NB4 (cell line): Measurements from ENCODE around the gene MSH3.

ENCODE experiments used
- MYC ChIP-seq: IDR thresholded peaks from 2 replicates; pipeline ENCODE4 v1.6.1; 2011; ENCODE audit warnings: low read depth, low read length
- POLR2A ChIP-seq: IDR thresholded peaks from 2 replicates; pipeline ENCODE4 v1.6.1; 2011; ENCODE audit warnings: mild to moderate bottlenecking; ENCODE audit not compliant: insufficient read length; ENCODE audit errors: extremely low read depth
- TF ChIP-seq, protein P1 (sequence below): IDR thresholded peaks from one replicate; pipeline ENCODE4 v1.5.1; 2012; ENCODE audit warnings: low read depth, low read length
- TF ChIP-seq, protein P2 (sequence below): IDR thresholded peaks from 2 replicates; pipeline ENCODE4 v1.6.1; 2011; ENCODE audit warnings: low read depth, low read length

DNA sequence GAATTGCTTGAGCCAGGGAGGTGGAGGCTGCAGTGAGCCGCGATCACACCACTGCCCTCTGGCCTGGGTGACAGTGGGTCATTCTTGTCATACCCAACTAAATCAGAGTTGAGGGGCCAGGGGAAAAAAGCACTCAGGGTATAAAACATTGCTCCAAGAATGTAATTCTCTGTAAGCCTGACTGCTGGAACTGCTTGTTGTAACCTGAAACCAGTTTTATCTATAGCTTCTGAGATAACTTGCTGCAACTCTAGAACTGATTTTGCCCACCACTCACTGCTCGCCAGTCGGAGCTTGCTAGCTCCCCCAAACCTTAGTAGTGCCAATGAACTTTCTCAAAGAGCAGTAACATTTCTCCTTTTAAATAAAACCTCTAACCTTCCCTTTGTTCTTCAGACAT is 9.6 kb upstream of the MSH3 start:
- TF ChIP-seq, protein P1, sequence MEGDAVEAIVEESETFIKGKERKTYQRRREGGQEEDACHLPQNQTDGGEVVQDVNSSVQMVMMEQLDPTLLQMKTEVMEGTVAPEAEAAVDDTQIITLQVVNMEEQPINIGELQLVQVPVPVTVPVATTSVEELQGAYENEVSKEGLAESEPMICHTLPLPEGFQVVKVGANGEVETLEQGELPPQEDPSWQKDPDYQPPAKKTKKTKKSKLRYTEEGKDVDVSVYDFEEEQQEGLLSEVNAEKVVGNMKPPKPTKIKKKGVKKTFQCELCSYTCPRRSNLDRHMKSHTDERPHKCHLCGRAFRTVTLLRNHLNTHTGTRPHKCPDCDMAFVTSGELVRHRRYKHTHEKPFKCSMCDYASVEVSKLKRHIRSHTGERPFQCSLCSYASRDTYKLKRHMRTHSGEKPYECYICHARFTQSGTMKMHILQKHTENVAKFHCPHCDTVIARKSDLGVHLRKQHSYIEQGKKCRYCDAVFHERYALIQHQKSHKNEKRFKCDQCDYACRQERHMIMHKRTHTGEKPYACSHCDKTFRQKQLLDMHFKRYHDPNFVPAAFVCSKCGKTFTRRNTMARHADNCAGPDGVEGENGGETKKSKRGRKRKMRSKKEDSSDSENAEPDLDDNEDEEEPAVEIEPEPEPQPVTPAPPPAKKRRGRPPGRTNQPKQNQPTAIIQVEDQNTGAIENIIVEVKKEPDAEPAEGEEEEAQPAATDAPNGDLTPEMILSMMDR, result no peak
- TF ChIP-seq POLR2A (no peak), MYC (no peak)
- TF ChIP-seq, protein P2, sequence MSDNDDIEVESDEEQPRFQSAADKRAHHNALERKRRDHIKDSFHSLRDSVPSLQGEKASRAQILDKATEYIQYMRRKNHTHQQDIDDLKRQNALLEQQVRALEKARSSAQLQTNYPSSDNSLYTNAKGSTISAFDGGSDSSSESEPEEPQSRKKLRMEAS, result no peak
